Measurements from ENCODE around the gene TNRC6C. TPM values are rescaled to one million over a fixed set of nuclear protein-coding genes. Genes with fewer than 3 reads are reported as not detected.
A peak's percentile ranks its signal among the peaks of the same experiment; 100 is the strongest.

The TNRC6C gene
- polyA plus RNA-seq, 1 donor from 2014 or later = 3.0 TPM

DNA sequence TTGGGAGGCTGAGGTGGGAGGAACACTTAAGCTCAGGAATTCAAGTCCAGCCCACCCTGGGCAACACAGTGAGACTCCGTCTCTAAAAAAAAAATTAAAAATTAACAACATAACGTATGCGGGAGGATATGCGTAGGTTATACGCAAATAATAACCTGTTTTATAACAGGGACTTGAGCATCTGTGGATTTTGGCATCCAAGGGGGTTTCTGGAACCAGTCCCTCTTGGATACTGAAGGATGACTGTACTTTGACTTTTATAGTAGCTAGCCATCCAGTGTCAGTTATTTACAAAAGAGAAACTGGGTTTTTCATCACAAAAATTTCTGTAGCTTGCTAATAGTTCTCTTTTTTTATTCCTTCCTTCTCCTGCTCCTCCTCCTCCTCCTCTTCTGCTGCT is 64.5 kb downstream of the TNRC6C start:
- H3K36me3 Mint-ChIP-seq = peaks cover 4% of the 10 kb centered on the region
- no peaks in the 10 kb centered on the region for H3K9me3 Mint-ChIP-seq
- H3K27ac Mint-ChIP-seq = no peak overlapping the region
- H3K4me1 Mint-ChIP-seq = peaks cover 6 to 17% (median 8%) of the 10 kb centered on the region in 3 donors
- H3K4me3 Mint-ChIP-seq = no peak overlapping the region
- H3K27me3 Mint-ChIP-seq = no peaks in the 10 kb centered on the region

DNA sequence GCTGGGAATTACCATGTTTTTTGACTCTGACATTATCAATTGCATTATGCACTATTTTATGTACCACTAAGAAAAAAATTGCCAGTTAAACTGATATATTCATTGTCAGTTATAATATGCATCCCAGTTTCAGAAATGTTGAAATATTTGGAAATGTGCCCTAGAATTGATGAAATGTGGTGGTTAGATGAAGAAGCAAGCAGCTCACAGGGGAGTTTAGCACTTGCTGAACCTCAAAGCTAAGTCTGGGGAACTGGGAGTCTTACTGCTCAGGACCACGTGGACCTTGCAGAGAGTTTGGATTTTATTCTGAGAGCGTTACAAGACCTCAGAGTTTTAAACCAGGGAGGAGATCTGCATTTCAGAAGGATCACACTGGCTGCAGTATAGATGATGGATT is 67.9 kb downstream of the TNRC6C start:
- H3K27me3 Mint-ChIP-seq = no peaks in the 10 kb centered on the region
- H3K9me3 Mint-ChIP-seq = no peaks in the 10 kb centered on the region
- peaks cover 4% of the 10 kb centered on the region for H3K36me3 Mint-ChIP-seq
- H3K27ac Mint-ChIP-seq = no peak overlapping the region
- H3K4me3 Mint-ChIP-seq = no peak overlapping the region
- peaks cover 0 to 2% (median 0%) of the 10 kb centered on the region in 3 donors for H3K4me1 Mint-ChIP-seq

DNA sequence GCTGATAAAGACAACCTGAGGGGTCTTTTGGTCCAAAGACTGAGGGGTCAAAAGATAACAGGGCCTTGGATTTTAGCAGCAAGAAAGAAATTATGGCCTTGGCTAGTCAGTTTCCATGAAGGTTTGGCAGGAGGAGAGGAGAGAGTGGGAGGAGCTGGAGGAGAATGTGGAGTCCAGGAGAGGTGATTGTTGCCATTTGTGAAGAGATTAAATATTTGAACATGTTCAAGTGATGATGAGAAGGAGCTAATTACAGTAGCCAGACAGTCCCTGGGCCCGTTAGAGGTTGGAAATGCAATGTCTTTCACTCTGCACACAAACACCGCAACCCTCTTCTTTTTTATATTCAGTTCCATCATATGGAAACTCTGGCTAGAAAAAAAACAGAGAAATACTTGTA is 68.6 kb downstream of the TNRC6C start:
- Mint-ChIP-seq H3K36me3 (peaks cover 4% of the 10 kb centered on the region), H3K27me3 (no peaks in the 10 kb centered on the region), H3K9me3 (no peaks in the 10 kb centered on the region), H3K4me3 (no peak overlapping the region), H3K27ac (no peak overlapping the region), H3K4me1 (peaks cover 0 to 2% (median 0%) of the 10 kb centered on the region in 3 donors)

DNA sequence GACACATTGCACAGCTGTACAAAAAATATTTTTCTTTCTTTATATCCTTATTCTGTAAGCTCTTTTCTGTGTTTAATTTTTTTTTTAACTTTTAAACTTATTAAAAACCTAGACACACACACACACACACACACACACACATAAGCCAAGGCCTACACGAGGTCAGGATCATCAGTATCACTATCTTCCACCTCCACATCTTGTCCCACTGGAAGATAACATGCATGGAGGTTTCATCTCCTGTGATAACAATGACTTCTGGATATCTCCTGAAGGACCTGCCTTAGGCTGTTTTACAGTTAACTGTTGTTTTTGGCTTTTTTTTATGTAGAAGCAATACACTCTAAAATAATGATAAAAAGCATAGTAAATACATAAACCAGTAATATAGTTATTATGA is 71.2 kb downstream of the TNRC6C start:
- H3K36me3 Mint-ChIP-seq = peaks cover 10% of the 10 kb centered on the region
- no peaks in the 10 kb centered on the region for H3K9me3 Mint-ChIP-seq
- no peaks in the 10 kb centered on the region for H3K27me3 Mint-ChIP-seq
- H3K4me3 Mint-ChIP-seq = no peak overlapping the region
- H3K4me1 Mint-ChIP-seq = peaks cover 0 to 2% (median 0%) of the 10 kb centered on the region in 3 donors
- no peak overlapping the region for H3K27ac Mint-ChIP-seq

DNA sequence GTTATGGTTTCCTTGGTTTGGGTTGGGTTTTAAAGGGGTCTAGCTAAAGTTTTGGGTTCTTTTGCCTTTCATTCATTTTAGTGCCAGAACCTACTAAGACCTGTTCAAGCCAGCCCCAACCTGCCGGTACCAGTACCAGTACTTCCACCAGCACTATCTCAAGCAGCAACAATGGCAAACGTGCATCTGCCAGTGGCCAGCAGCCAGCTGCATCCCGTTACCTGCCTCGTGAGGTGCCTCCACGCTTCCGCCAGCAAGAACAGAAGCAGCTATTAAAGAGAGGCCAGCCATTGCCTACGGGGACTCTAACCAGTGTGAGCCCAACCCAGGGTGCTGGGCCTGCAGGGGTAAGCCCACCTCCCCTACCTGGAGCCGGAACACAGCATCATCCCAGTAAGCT is 72.9 kb downstream of the TNRC6C start:
- Mint-ChIP-seq H3K4me3 (no peak overlapping the region), H3K27me3 (no peaks in the 10 kb centered on the region), H3K4me1 (peaks cover 0 to 2% (median 1%) of the 10 kb centered on the region in 3 donors), H3K36me3 (peaks cover 13% of the 10 kb centered on the region), H3K9me3 (no peaks in the 10 kb centered on the region), H3K27ac (no peak overlapping the region)

DNA sequence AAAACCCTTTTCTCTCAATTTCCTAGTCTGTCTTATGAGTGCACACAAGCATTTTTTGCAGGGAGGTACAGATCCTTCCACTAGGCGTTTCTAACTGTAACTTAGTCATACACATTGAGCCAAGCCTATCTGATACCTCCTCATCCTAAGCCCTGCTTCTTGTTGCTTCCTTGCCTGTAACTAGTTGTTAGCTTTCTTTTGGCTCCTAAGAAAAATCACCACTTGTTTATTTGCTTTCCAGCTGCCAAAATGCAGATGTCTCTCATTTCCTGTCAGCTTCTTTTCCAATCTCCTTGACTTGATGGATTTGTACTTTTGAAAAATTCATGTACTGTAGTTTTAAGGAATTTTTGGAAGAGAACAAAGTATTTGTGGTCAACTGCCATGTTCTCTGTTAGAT is 73.7 kb downstream of the TNRC6C start:
- H3K4me3 Mint-ChIP-seq = no peak overlapping the region
- no peak overlapping the region for H3K27ac Mint-ChIP-seq
- H3K4me1 Mint-ChIP-seq = peaks cover 0 to 2% (median 1%) of the 10 kb centered on the region in 3 donors
- no peaks in the 10 kb centered on the region for H3K9me3 Mint-ChIP-seq
- H3K36me3 Mint-ChIP-seq = peaks cover 13% of the 10 kb centered on the region
- no peaks in the 10 kb centered on the region for H3K27me3 Mint-ChIP-seq

DNA sequence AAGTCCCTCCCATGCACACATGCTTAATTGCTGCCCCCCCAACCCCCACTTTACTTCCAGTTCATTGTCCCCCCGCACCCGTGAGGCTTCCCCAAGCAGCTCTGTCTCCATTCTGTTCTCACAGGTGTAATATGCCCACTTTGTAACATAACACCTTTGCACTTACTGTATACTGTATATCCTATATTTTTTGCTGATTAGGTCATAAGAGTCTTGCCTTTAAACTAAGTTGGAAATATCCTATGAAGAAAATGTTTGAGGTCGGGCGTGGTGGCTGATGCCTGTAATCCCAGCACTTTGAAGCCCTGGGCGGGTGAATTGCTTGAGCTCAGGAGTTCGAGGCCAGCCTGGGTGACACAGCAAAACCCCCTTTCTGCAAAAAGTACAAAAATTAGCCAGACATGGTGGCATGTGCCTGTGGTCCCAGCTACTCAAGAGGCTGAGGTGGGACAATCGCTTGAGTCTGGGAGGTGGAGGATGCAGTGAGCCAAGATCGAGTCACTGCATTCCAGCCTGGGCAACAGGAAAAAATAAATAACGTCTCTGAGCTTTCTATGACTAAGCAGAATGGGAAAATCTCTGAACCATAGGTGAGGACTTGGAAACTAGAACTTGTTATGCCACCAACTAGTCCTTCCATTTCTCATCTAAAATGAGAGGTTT is 76.1 kb downstream of the TNRC6C start:
- no peaks in the 10 kb centered on the region for H3K27me3 Mint-ChIP-seq
- peaks cover 11% of the 10 kb centered on the region for H3K36me3 Mint-ChIP-seq
- no peak overlapping the region for H3K4me3 Mint-ChIP-seq
- H3K27ac Mint-ChIP-seq = no peak overlapping the region
- peaks cover 0 to 2% (median 1%) of the 10 kb centered on the region in 3 donors for H3K4me1 Mint-ChIP-seq
- no peaks in the 10 kb centered on the region for H3K9me3 Mint-ChIP-seq

DNA sequence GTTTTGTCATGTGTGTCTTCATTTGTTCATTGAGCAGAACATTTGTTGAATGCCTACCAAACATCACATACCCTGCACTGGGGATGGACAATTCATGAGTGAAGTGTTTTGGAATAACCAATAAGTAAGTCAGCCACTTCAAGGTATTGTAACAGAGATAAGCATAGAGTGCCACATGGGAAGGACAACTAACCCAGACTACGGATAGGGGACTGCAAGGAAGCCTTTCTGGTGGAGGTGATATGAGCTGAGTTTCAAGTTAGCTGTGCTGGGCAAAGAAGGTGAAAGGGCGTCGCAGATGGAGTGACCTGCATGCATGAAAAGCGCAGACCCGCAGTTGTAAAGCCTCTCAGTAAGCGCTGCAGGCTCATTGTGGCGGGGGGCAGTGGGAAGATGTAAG is 78.8 kb downstream of the TNRC6C start:
- H3K36me3 Mint-ChIP-seq = peaks cover 10% of the 10 kb centered on the region
- H3K27ac Mint-ChIP-seq = peak overlapping the region in 1 of 3 donors; percentile 55
- H3K4me1 Mint-ChIP-seq = peaks cover 1 to 11% (median 7%) of the 10 kb centered on the region in 3 donors
- no peaks in the 10 kb centered on the region for H3K27me3 Mint-ChIP-seq
- no peak overlapping the region for H3K4me3 Mint-ChIP-seq
- H3K9me3 Mint-ChIP-seq = no peaks in the 10 kb centered on the region

DNA sequence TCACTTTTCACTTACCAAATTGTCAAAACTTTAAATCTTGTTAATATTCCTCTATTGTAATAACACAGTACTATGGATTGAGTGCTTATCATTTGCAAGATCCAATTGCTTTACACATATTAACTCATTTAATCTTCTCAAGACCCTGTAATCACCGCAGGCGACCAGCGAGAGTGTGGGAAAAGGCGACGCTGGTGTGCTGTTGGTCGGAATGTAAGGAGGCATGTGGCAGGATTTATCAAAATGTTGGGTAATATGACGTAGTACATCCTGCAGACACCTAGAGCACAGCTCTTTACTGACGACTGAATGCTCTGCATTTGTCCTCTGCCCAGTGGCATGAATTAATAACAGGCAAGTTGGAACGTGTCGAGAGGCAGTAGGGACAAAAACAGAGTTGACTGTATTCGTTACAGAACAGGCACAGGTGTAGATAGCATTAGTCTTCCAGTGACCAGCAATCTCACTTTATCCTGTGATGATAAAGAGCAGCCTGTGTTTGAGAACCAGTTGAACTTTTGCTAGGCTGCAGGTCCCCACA is 80.3 kb downstream of the TNRC6C start:
- Mint-ChIP-seq H3K27me3 (no peaks in the 10 kb centered on the region), H3K4me1 (peaks cover 1 to 11% (median 7%) of the 10 kb centered on the region in 3 donors), H3K4me3 (no peak overlapping the region), H3K27ac (peak overlapping the region in 2 of 3 donors; percentile 35 to 43), H3K36me3 (peaks cover 4% of the 10 kb centered on the region), H3K9me3 (no peaks in the 10 kb centered on the region)

DNA sequence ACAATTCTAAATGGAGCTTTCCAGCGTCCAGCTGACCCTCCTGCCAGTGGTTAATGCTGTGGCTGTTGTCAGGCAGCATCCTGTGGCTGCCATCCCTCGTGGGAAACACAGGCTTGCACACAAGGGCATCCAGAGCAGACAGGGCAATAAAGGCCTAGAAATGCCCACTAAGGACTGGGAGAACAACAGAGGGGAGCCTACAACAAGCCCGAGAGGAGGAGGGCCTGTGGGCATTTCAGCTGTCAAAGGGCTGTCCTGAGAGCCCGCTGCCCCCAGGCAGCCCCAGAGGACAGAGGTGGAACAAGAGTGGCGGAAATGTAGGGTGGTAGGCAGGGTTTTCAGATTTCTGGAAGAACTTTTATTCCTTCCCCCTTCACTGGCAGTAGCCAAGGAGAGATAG is 81.1 kb downstream of the TNRC6C start:
- H3K9me3 Mint-ChIP-seq = no peaks in the 10 kb centered on the region
- H3K27me3 Mint-ChIP-seq = no peaks in the 10 kb centered on the region
- peak overlapping the region in 1 of 3 donors; percentile 78 for H3K27ac Mint-ChIP-seq
- peak overlapping the region in 2 of 4 donors; percentile 28 to 39 for H3K4me3 Mint-ChIP-seq
- H3K36me3 Mint-ChIP-seq = peaks cover 4% of the 10 kb centered on the region
- H3K4me1 Mint-ChIP-seq = peaks cover 1 to 11% (median 7%) of the 10 kb centered on the region in 3 donors

DNA sequence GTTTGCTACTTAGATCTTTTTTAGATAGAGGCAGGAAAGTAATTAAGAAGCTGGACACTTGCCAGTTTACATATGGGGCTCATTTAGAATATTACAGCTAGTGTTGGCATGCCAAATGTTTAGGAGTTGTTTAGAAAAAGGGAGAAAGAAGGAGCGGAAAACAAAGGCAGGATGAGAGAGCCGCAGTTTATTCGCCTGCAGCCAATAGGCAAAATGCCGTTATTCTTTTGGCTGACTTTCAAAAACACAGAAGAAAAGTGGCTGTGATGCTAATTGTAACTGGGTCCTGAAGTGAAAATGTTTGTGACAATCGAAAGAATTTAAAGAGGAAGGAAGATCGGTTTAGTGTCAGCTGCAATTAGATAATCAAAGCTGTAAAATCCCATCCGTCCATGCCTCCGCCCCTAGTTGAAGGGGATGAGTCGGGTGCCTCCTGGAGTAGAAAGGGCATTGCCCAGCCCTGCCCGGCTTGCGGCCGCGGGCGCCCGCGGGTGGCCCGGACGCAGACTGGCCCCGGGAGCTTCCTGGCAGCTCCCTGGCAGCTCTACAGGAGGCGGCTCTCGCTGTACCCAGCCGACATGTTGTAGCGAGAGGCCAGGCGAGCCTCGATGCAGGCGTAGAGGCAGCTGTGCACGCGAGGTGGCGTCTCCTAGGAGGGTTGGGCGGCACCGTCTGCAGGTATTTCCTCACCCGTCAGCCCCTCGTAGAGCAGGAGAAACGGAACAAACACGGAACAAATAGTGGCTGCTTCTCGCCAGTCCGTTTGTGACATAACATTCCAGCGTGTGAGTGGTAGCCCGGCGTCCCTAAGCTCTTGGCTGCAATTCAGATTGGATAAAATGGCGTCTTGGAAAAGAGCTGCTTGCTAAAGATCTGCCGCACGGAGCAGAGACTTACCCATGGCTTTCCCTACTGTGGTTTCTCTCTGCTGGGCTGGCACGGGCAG is 82.2 kb downstream of the TNRC6C start:
- Mint-ChIP-seq H3K36me3 (peaks cover 2% of the 10 kb centered on the region), H3K27ac (peak overlapping the region; percentile 39 to 86 (median 74)), H3K4me1 (peaks cover 1 to 11% (median 10%) of the 10 kb centered on the region in 3 donors), H3K27me3 (no peaks in the 10 kb centered on the region), H3K4me3 (peak overlapping the region; percentile 59 to 90 (median 79)), H3K9me3 (no peaks in the 10 kb centered on the region)

DNA sequence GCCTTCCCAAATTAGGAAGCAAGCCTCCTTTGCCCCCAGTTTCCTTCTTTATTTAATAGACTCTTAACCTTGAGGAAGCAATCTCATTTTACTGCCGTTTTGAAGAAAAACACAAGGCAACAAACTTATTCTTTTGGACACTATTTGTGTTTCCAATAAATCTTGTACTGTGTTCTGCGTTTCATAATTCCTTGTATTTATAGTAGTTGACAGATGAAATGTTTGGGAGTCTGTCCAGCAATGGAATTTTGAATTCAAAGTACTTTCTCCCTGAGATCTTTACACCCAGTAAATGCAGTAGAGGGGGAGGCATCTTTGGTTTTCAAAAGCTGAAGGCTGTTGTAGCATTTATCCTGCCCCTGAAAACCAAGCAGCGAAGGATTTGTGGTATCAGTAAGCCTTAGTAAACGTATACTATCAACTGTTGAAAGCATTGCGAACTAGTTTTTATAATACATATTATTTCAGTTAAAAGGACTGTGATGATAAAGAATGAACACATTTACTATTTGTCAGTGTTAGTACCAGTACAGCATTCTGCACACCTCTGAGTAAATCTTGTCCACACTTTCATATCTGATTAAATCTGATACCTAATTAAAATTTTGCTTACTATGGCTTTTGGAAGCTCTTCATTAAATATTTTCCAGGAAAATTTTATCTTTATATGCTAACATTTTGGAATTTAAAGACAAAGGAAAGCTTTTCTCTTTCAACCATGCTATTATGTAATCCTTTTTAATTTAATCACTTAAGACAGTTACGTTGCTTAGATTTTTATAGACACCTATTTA is 83.1 kb downstream of the TNRC6C start:
- peak overlapping the region; percentile 53 to 90 (median 79) for H3K4me3 Mint-ChIP-seq
- peaks cover 0 to 11% (median 11%) of the 10 kb centered on the region in 3 donors for H3K4me1 Mint-ChIP-seq
- H3K27ac Mint-ChIP-seq = peak overlapping the region in 2 of 3 donors; percentile 74 to 86
- no peaks in the 10 kb centered on the region for H3K9me3 Mint-ChIP-seq
- peaks cover 2% of the 10 kb centered on the region for H3K36me3 Mint-ChIP-seq
- H3K27me3 Mint-ChIP-seq = no peaks in the 10 kb centered on the region

DNA sequence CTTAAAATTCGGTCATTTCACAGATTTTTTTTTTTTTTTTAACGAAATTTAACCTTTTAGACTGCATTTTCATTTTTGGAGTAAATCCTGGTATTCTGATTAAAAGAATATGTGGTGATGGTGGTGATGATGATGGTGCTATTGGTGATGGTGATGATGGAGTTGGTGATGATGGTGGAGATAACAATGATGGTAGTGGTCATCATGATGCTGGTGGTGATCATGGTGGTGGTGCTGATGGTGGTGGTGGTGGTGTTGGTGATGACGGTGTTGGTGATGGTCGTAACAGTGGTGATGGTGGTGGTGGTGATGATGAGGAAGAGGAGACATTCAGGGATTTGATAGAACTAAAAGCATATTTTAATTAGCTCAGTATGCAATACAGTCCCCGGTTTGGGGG is 84.0 kb downstream of the TNRC6C start:
- Mint-ChIP-seq H3K36me3 (peaks cover 2% of the 10 kb centered on the region), H3K9me3 (no peaks in the 10 kb centered on the region), H3K4me3 (no peak overlapping the region), H3K27me3 (no peaks in the 10 kb centered on the region), H3K4me1 (peaks cover 0 to 12% (median 11%) of the 10 kb centered on the region in 3 donors), H3K27ac (peak overlapping the region in 1 of 3 donors; percentile 48)

DNA sequence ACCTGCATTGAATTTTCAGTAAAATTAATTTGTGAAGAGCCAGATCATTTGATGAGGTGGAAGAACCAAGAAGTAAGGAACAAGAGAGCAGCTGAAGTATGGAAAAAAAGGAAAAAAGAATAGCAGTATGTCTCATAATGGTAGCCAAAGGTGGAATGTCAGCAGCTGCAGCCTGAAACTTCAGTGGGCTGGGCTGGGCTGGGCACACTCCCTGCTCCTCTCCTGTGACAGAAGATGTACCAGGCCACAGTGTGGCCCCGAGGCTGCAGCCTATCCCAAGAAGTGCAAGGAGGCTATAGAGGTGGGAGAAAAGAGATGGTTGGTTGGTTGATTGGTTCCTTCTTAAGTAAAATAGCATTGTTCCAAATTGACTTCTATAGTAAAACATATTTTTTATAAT is 84.5 kb downstream of the TNRC6C start:
- Mint-ChIP-seq H3K36me3 (peaks cover 2% of the 10 kb centered on the region), H3K9me3 (no peaks in the 10 kb centered on the region), H3K4me1 (peaks cover 0 to 12% (median 11%) of the 10 kb centered on the region in 3 donors), H3K27ac (peak overlapping the region in 1 of 3 donors; percentile 48), H3K27me3 (no peaks in the 10 kb centered on the region), H3K4me3 (no peak overlapping the region)
